Measurements from ENCODE around the gene ADAMTS7. TPM values are rescaled to one million over a fixed set of nuclear protein-coding genes. Genes with fewer than 3 reads are reported as not detected.

The ADAMTS7 gene
- total and polyA plus RNA-seq, 2 of the 8 experiments (the other 6 are each of a cell fraction or from before 2014, with no cell fraction given) = 27.9 to 45.2 TPM

DNA sequence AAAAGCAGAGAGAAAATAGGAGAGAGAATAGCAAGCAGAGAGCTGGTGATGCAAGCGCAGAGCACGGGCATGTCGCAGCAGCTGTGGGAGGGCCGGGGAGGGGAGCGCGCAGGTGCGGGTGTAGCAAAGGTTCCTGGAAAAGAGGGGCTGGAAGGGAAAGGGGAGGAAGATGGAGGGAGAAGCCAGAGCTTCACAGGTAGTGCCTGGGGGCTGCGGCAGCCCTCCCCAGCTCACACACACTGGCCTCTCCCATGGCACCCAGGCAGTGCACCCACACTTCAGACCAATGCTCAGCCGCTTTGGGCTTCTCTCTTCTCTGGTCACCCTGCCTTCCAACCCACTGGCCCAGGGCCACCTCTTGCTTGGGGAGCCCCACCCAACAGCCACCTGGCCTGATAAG is 72.1 kb downstream of the ADAMTS7 start:
- Histone ChIP-seq H2BK20ac (ENCODE audit: low read length) (no peak overlapping the region), H4K8ac (ENCODE audit: extremely low read depth, insufficient read depth, low read length) (no peak overlapping the region), H3K23me2 (ENCODE audit: low read depth, low read length) (no peaks in the 10 kb centered on the region), H3K27ac (ENCODE audit: low read depth, low read length) (no peak overlapping the region), H3K79me1 (ENCODE audit: low read depth, low read length) (no peaks in the 10 kb centered on the region), H3K4me1 (replicated peaks in 1 of 4; ENCODE audit: control insufficient read depth in 3 of 4, insufficient read depth in 4 of 4, low read length in 3 of 4) (peaks cover 0 to 7% (median 3%) of the 10 kb centered on the region in 4 experiments; a peak in 4 of 7 replicates), H4K5ac (ENCODE audit: insufficient read length, low read depth, low read length) (no peak overlapping the region), H3K9ac (replicated peaks in 1 of 4; ENCODE audit: extremely low read depth in 1 of 4, low read depth in 3 of 4, low read length in 3 of 4) (no peak overlapping the region), H4K91ac (replicated peaks; ENCODE audit: insufficient read length, low read length) (no peak overlapping the region), H2BK12ac (ENCODE audit: low read depth, low read length) (no peak overlapping the region), H3K56ac (replicated peaks; ENCODE audit: insufficient read length, low read depth, low read length) (no peak overlapping the region), H3K9me3 (ENCODE audit: insufficient read depth in 2 of 2, low read depth in 1 of 2, low read length in 1 of 2) (no peaks in the 10 kb centered on the region), H2BK5ac (ENCODE audit: low read depth, low read length) (no peak overlapping the region), H3K4me2 (ENCODE audit: insufficient read depth in 1 of 2, low read depth in 2 of 2, low read length in 2 of 2) (no peak overlapping the region), H3K36me3 (ENCODE audit: control insufficient read depth in 2 of 4, insufficient read depth in 4 of 4, low read length in 3 of 4) (no peaks in the 10 kb centered on the region), H4K20me1 (replicated peaks in 1 of 2; ENCODE audit: control insufficient read depth in 1 of 2, insufficient read depth in 2 of 2, low read length in 2 of 2) (peaks cover 0 to 2% of the 10 kb centered on the region in 2 experiments), H2AK5ac (ENCODE audit: low read depth, low read length) (no peak overlapping the region), H3K27me3 (replicated peaks in 1 of 4; ENCODE audit: control insufficient read depth in 3 of 4, extremely low read depth in 1 of 4, insufficient read depth in 3 of 4, low read length in 3 of 4) (no peaks in the 10 kb centered on the region; a peak in 1 of 7 replicates), H2BK120ac (replicated peaks; ENCODE audit: low read depth, low read length) (no peak overlapping the region), H3K14ac (ENCODE audit: insufficient read length) (no peak overlapping the region), H2BK15ac (ENCODE audit: low read length) (no peak overlapping the region), H3K18ac (ENCODE audit: extremely low read depth, low read length) (no peak overlapping the region), H3K23ac (ENCODE audit: insufficient read length) (no peak overlapping the region), H2AFZ (ENCODE audit: low read length) (no peak overlapping the region), H3K79me2 (ENCODE audit: control insufficient read depth in 1 of 2, insufficient read depth in 2 of 2, low read length in 2 of 2) (no peaks in the 10 kb centered on the region), H3K4ac (replicated peaks; ENCODE audit: insufficient read length, low read depth, low read length) (no peak overlapping the region), H3K4me3 (ENCODE audit: extremely low read depth in 1 of 4, insufficient read depth in 2 of 4, low read depth in 3 of 4, low read length in 4 of 4) (no peak overlapping the region)
- DNase-seq (ENCODE audit: low read depth in 1 of 2, low spot score in 2 of 2) (peak in 1 of 2 experiments; percentile 39), FAIRE-seq (no peak)
- ChIA-PET CTCF (ENCODE audit: partially characterized antibody) (interaction anchor here (0.8 to 5.1 kb wide), 21 partner anchors 9 to 790 kb away, joined by 3 to 68 read pairs (median 5); no protein-coding TSS in a partner anchor), POLR2A (ENCODE audit: partially characterized antibody) (interaction anchor here (0.6 kb wide), 1 partner anchor 230 kb away, joined by 4 read pairs; no protein-coding TSS in a partner anchor)
- WGBS, 2 experiments (ENCODE audit: extremely low coverage in 1 of 2, insufficient coverage in 1 of 2, insufficient read length in 1 of 2, insufficient replicate concordance in 2 of 2, low coverage in 1 of 2, low lambda C conversion rate in 2 of 2, missing lambda C conversion rate in 1 of 2) = 78% methylated on average over 9 of the region's 9 CpGs; no CpG with 5 or more reads in 1 of the 2 experiments
- TF ChIP-seq CHD1 (IDR thresholded peaks at IDR 0.05; ENCODE audit: low read depth, low read length) (no peak), RFX5 (IDR thresholded peaks at IDR 0.05; ENCODE audit: borderline replicate concordance, low read depth, low read length) (no peak), CHD2 (IDR thresholded peaks at IDR 0.05; ENCODE audit: low read length) (no peak), HDAC6 (IDR thresholded peaks at IDR 0.05; ENCODE audit: low read depth, low read length) (no peak), SIRT6 (IDR thresholded peaks at IDR 0.05; ENCODE audit: low read length) (no peak), CBX8 (IDR thresholded peaks at IDR 0.05; ENCODE audit: borderline replicate concordance, low read depth, low read length) (no peak), POLR2A (IDR thresholded peaks at IDR 0.05; ENCODE audit: control extremely low read depth in 1 of 2, low read depth in 2 of 2, low read length in 2 of 2) (no peak), BCL11A (IDR thresholded peaks at IDR 0.05; ENCODE audit: low read depth in 2 of 2, low read length in 2 of 2) (no peak), YY1 (IDR thresholded peaks at IDR 0.05; ENCODE audit: low read depth, low read length) (no peak), NANOG (IDR thresholded peaks at IDR 0.05; ENCODE audit: insufficient read depth, low read depth, low read length, poor library complexity, severe bottlenecking) (no peak), BACH1 (IDR thresholded peaks at IDR 0.05; ENCODE audit: low read length) (no peak), CBX5 (IDR thresholded peaks at IDR 0.05; ENCODE audit: low read depth, low read length) (no peak), RXRA (IDR thresholded peaks at IDR 0.05; ENCODE audit: insufficient read depth, low read depth, low read length) (no peak)
- TF ChIP-seq, protein P1, sequence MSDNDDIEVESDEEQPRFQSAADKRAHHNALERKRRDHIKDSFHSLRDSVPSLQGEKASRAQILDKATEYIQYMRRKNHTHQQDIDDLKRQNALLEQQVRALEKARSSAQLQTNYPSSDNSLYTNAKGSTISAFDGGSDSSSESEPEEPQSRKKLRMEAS (IDR thresholded peaks at IDR 0.05) = no peak
- TF ChIP-seq, protein P2, sequence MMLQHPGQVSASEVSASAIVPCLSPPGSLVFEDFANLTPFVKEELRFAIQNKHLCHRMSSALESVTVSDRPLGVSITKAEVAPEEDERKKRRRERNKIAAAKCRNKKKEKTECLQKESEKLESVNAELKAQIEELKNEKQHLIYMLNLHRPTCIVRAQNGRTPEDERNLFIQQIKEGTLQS (IDR thresholded peaks at IDR 0.05; ENCODE audit: insufficient read depth, low read depth, low read length) = no peak

Data from H1 (cell line).